ENCODE data around the gene KCNN2. TPM values are rescaled to one million over a fixed set of nuclear protein-coding genes. Genes with fewer than 3 reads are reported as not detected.

KCNN2 gene
- total RNA-seq (2022; extraction: Qiagen RNA extraction; ENCODE audit: low read depth) = 0.15 to 0.21 TPM (median 0.16 TPM) in 4 of 5 replicates, not detected in the other

GRCh38 chr5:114361724-114362196, at the start of gene KCNN2:
Gene KCNN2, plus strand, starts transcription at chr5:114362070. Its CDS starts 70 bp downstream, at chr5:114362140.

